Caco-2 (cell line): ENCODE results near the gene TRIM26. TPM values are rescaled to one million over a fixed set of nuclear protein-coding genes. Genes with fewer than 3 reads are reported as not detected.
A peak's percentile ranks its signal among the peaks of the same experiment; 100 is the strongest.

Source experiments
- BruUV-seq: library from RNA; stranded (reverse); fragments of 400-500 nt; replicated peaks from 2 replicates; lab custom pipeline; 2021; lab: Mats Ljungman, UMichigan
- CTCF ChIA-PET: fragments of 300-600 bp; sonication (Branson Sonifier 250); formaldehyde crosslinking; loops from one replicate; lab custom pipeline; 2022; ENCODE audit warnings: antibody characterized with exemption; lab: Charles Lee
- POLR2A ChIA-PET: fragments of 300-600 bp; sonication (Branson Sonifier 250); formaldehyde crosslinking; loops from one replicate; lab custom pipeline; 2022; ENCODE audit warnings: antibody characterized with exemption; lab: Charles Lee
- DNase-seq, 2 experiments: peaks; one replicate each; pipeline versions ENCODE4 v3.0.0 to v3.0.0-alpha.2; 2020 to 2022
- H3K27me3 ChIP-seq: replicated peaks from 2 replicates; pipeline ENCODE4 v1.6.0; 2011; ENCODE audit warnings: low read length; ENCODE audit not compliant: control insufficient read depth, insufficient read depth
- H3K36me3 ChIP-seq: 2 replicates; pipeline ENCODE4 v1.5.1; 2011; ENCODE audit warnings: low read length; ENCODE audit not compliant: control insufficient read depth, insufficient read depth
- H3K4me1 ChIP-seq: fragments of 250-450 bp; sonication (Bioruptor Pico); 2 replicates; pipeline ENCODE4 v1.5.1; 2020; ENCODE audit warnings: mild to moderate bottlenecking
- H3K4me3 ChIP-seq: 2 replicates; pipeline ENCODE4 v1.5.1; 2011; ENCODE audit warnings: low read depth, mild to moderate bottlenecking, control low read depth, low read length
- H3K9me3 ChIP-seq: fragments of 250-450 bp; sonication (Bioruptor Pico); 2 replicates; pipeline ENCODE4 v1.5.1; 2020; ENCODE audit warnings: mild to moderate bottlenecking, moderate library complexity
- H3K27ac Mint-ChIP-seq: one replicate; pipeline ENCODE4 v1.8.0; 2022; ENCODE audit warnings: mixed read lengths; ENCODE audit not compliant: unreplicated experiment
- H3K27me3 Mint-ChIP-seq: one replicate; pipeline ENCODE4 v1.8.0; 2022; ENCODE audit warnings: mixed read lengths; ENCODE audit not compliant: insufficient read depth, unreplicated experiment
- H3K36me3 Mint-ChIP-seq: one replicate; pipeline ENCODE4 v1.8.0; 2022; ENCODE audit warnings: mild to moderate bottlenecking, mixed read lengths; ENCODE audit not compliant: insufficient read depth, unreplicated experiment
- H3K4me1 Mint-ChIP-seq: one replicate; pipeline ENCODE4 v1.8.0; 2022; ENCODE audit warnings: low read depth, mixed read lengths; ENCODE audit not compliant: unreplicated experiment
- H3K4me3 Mint-ChIP-seq: one replicate; pipeline ENCODE4 v1.8.0; 2022; ENCODE audit warnings: mild to moderate bottlenecking, moderate library complexity, mixed read lengths; ENCODE audit not compliant: unreplicated experiment
- H3K9me3 Mint-ChIP-seq: one replicate; pipeline ENCODE4 v1.8.0; 2022; ENCODE audit warnings: mixed read lengths; ENCODE audit not compliant: unreplicated experiment
- CTCF ChIP-seq, 2 experiments: fragments of 200-600 bp in 1 of 2; IDR thresholded peaks; 1 replicate in 1 of 2; 2 replicates in 1 of 2; pipeline versions ENCODE4 v1.5.1 to v1.8.0; 2011 to 2022; ENCODE audit warnings: antibody characterized with exemption in 1 of 2, control low read depth in 1 of 2, inconsistent platforms in 1 of 2, low read depth in 1 of 2, low read length in 1 of 2, mild to moderate bottlenecking in 1 of 2, moderate library complexity in 1 of 2; ENCODE audit not compliant: insufficient read depth in 1 of 2, severe bottlenecking in 1 of 2, unreplicated experiment in 1 of 2
- intact Hi-C: fragments of 100-400 bp; cut with micrococcal nuclease; formaldehyde crosslinking; loops from one replicate; pipeline ENCODE4 v1.10.0; 2022; ENCODE audit not compliant: unreplicated experiment
- total RNA-seq: library from RNA; stranded (reverse); gene quantifications from 2 replicates; pipeline ENCODE4 v1.2.3, GENCODE V29; 2022

Gene TRIM26
- total RNA-seq, 1 experiment from 2014 or later = 49.0 TPM

GRCh38 chr6:30172681-30173080, 40.5 kb downstream of the TRIM26 start:
- H3K4me3 Mint-ChIP-seq = no peak overlapping the region

GRCh38 chr6:30171677-30172471, 41.3 kb downstream of the TRIM26 start:
- Histone ChIP-seq H3K4me1 (no peaks in the 10 kb centered on the region), H3K27me3 (no peaks in the 10 kb centered on the region), H3K9me3 (no peaks in the 10 kb centered on the region), H3K4me3 (no peak overlapping the region), H3K36me3 (peaks cover 3% of the 10 kb centered on the region)
- BruUV-seq = no TSS peak
- intact Hi-C loops = no loop called here
- Mint-ChIP-seq H3K9me3 (no peaks in the 10 kb centered on the region), H3K27me3 (peaks cover 4% of the 10 kb centered on the region), H3K4me1 (no peaks in the 10 kb centered on the region), H3K27ac (no peak overlapping the region), H3K4me3 (no peak overlapping the region), H3K36me3 (no peaks in the 10 kb centered on the region)
- TF ChIP-seq CTCF (IDR thresholded peaks at IDR 0.05; ENCODE audit: insufficient read depth in 1 of 2, low read depth in 1 of 2, low read length in 1 of 2, severe bottlenecking in 1 of 2, unreplicated experiment in 1 of 2) = no peak
- ChIA-PET POLR2A (no interaction called here), CTCF (no interaction called here)
- no peak for DNase-seq

More at GRCh38 chr6:30172681-30173080, 40.5 kb downstream of the TRIM26 start:
- no peaks in the 10 kb centered on the region for H3K27me3 ChIP-seq
- ChIA-PET CTCF (no interaction called here), POLR2A (no interaction called here)
- H3K9me3 ChIP-seq = no peaks in the 10 kb centered on the region
- H3K36me3 Mint-ChIP-seq = no peaks in the 10 kb centered on the region
- no peak for TF ChIP-seq CTCF (IDR thresholded peaks at IDR 0.05; ENCODE audit: insufficient read depth in 1 of 2, low read depth in 1 of 2, low read length in 1 of 2, severe bottlenecking in 1 of 2, unreplicated experiment in 1 of 2)
- H3K4me3 ChIP-seq = no peak overlapping the region
- no TSS peak for BruUV-seq
- no peaks in the 10 kb centered on the region for H3K4me1 ChIP-seq
- no peaks in the 10 kb centered on the region for H3K4me1 Mint-ChIP-seq
- no peaks in the 10 kb centered on the region for H3K9me3 Mint-ChIP-seq
- H3K36me3 ChIP-seq = peaks cover 2% of the 10 kb centered on the region; the same call in 1 of the 2 replicates
- H3K27me3 Mint-ChIP-seq = peaks cover 8% of the 10 kb centered on the region
- DNase-seq = no peak
- intact Hi-C loops = no loop called here
- H3K27ac Mint-ChIP-seq = no peak overlapping the region

GRCh38 chr6:30169658-30170614, 43.3 kb downstream of the TRIM26 start:
- no peak overlapping the region for H3K27ac Mint-ChIP-seq
- Histone ChIP-seq H3K9me3 (no peaks in the 10 kb centered on the region), H3K27me3 (no peaks in the 10 kb centered on the region), H3K4me1 (no peaks in the 10 kb centered on the region), H3K4me3 (no peak overlapping the region), H3K36me3 (peaks cover 3% of the 10 kb centered on the region)
- no peaks in the 10 kb centered on the region for H3K9me3 Mint-ChIP-seq
- DNase-seq = peak in 1 of 2 experiments; percentile 51
- CTCF ChIA-PET = no interaction called here
- H3K4me1 Mint-ChIP-seq = no peaks in the 10 kb centered on the region
- intact Hi-C loops = loop anchor here (1.0 kb wide), 3 partner anchors 21 to 67 kb away; no protein-coding TSS in a partner anchor
- peak; percentile 70 to 80 for TF ChIP-seq CTCF (IDR thresholded peaks at IDR 0.05; ENCODE audit: insufficient read depth in 1 of 2, low read depth in 1 of 2, low read length in 1 of 2, severe bottlenecking in 1 of 2, unreplicated experiment in 1 of 2)
- H3K36me3 Mint-ChIP-seq = no peaks in the 10 kb centered on the region
- no TSS peak for BruUV-seq
- no peak overlapping the region for H3K4me3 Mint-ChIP-seq
- no peaks in the 10 kb centered on the region for H3K27me3 Mint-ChIP-seq
- POLR2A ChIA-PET = no interaction called here
